Activated CD8-positive, alpha-beta memory T cell treated with anti-CD3 and anti-CD28 coated beads for 4 hours (primary cell): ENCODE data around the gene TMEM209.
"Not testable (repeated sequence)": the region's sequence is repeated elsewhere in the genome, so short reads cannot be mapped to it uniquely, and the experiment has no call there.

ENCODE experiments used
- DNase-seq, 2 donors: peaks; one replicate each; pipeline ENCODE4 v3.0.0-alpha.2; 2020; ENCODE audit warnings: low read depth in 2 of 2

Gene TMEM209

GRCh38 chr7:130127404-130127803 lies 77.8 kb downstream of the TMEM209 start:
- DNase-seq = no peak

- DNase-seq = not testable (repeated sequence)
These were observed 78.4 kb downstream of the TMEM209 start for GRCh38 chr7:130126840-130127239.

GRCh38 chr7:130124711-130125110 lies 80.5 kb downstream of the TMEM209 start:
- DNase-seq = no peak

GRCh38 chr7:130123501-130123900 lies 81.7 kb downstream of the TMEM209 start:
- DNase-seq = no peak

- no peak for DNase-seq
These were observed 86.4 kb downstream of the TMEM209 start for GRCh38 chr7:130118801-130119200.

- DNase-seq = no peak
These were observed 86.9 kb downstream of the TMEM209 start for GRCh38 chr7:130118294-130118693.

GRCh38 chr7:130114776-130115175 lies 90.4 kb downstream of the TMEM209 start:
- no peak for DNase-seq
